AG04450 (cell line): ENCODE data around the gene NT5M. TPM values are rescaled to one million over a fixed set of nuclear protein-coding genes. Genes with fewer than 3 reads are reported as not detected.

ENCODE experiments used
- CTCF ChIA-PET: fragments of 300-600, 350-600 bp; formaldehyde crosslinking; extraction: SDS; loops from one replicate; lab custom pipeline; 2022; ENCODE audit warnings: antibody characterized with exemption, inconsistent platforms; lab: Charles Lee
- POLR2A ChIA-PET: fragments of 350-600 bp; formaldehyde crosslinking; extraction: SDS; loops from one replicate; lab custom pipeline; 2021; ENCODE audit warnings: antibody characterized with exemption, inconsistent platforms; lab: Yijun Ruan, JAX
- DNase-seq: peaks from one replicate; pipeline ENCODE4 v3.0.0-alpha.2; 2011; ENCODE audit warnings: low read depth, low spot score
- H3K27ac ChIP-seq: one replicate; pipeline ENCODE4 v1.5.1; 2012; ENCODE audit warnings: low read depth, low read length, control low read depth
- H3K27me3 ChIP-seq: one replicate; pipeline ENCODE4 v1.6.0; 2012; ENCODE audit warnings: low read length; ENCODE audit not compliant: control insufficient read depth, insufficient read depth
- H3K4me3 ChIP-seq: 2 replicates; pipeline ENCODE4 v1.5.1; 2011; ENCODE audit warnings: mild to moderate bottlenecking, low read depth, low read length, control low read depth
- H3K9me3 ChIP-seq: 2 replicates; pipeline ENCODE4 v1.5.1; 2012; ENCODE audit warnings: low read length; ENCODE audit not compliant: control insufficient read depth, insufficient read depth
- CTCF ChIP-seq: IDR thresholded peaks from 2 replicates; pipeline ENCODE4 v1.5.1; 2011; ENCODE audit warnings: low read depth, low read length, control low read depth, inconsistent platforms
- polyA plus RNA-seq: library from polyadenylated mRNA; depleted of rRNA; stranded (reverse); fragments of >200 nt; gene quantifications from 2 replicates; pipeline ENCODE4 v1.2.3, GENCODE V29; 2011

Gene NT5M
- polyA plus RNA-seq, 1 experiment, result 0.36 TPM

GRCh38 chr17:17345294-17345597, 42.1 kb downstream of the NT5M start:
- Histone ChIP-seq H3K4me3 (no peak overlapping the region), H3K27ac (no peak overlapping the region), H3K27me3 (peaks cover 8% of the 10 kb centered on the region), H3K9me3 (no peaks in the 10 kb centered on the region; the same call in 1 of the 2 replicates)
- no peak for DNase-seq
- CTCF ChIA-PET, result interaction anchor here (1.0 kb wide), 1 partner anchor 10 kb away, joined by 4 read pairs; no protein-coding TSS in a partner anchor
- POLR2A ChIA-PET, result no interaction called here
- no peak for TF ChIP-seq CTCF

- DNase-seq, result no peak
- no peak overlapping the region for H3K27ac ChIP-seq
- no peak for TF ChIP-seq CTCF
- ChIA-PET POLR2A (no interaction called here), CTCF (interaction anchor here (1.0 kb wide), 1 partner anchor 9 kb away, joined by 4 read pairs; no protein-coding TSS in a partner anchor)
- peaks cover 8% of the 10 kb centered on the region for H3K27me3 ChIP-seq
- H3K4me3 ChIP-seq, result no peak overlapping the region
- no peaks in the 10 kb centered on the region; the same call in 1 of the 2 replicates for H3K9me3 ChIP-seq
Observed at GRCh38 chr17:17345686-17346427, 42.7 kb downstream of the NT5M start.

- TF ChIP-seq CTCF, result no peak
- no peaks in the 10 kb centered on the region; the same call in 1 of the 2 replicates for H3K9me3 ChIP-seq
- ChIA-PET POLR2A (interaction anchor here (0.6 kb wide), 1 partner anchor 150 kb away, joined by 3 read pairs; the partner anchor contains the start of gene RASD1), CTCF (no interaction called here)
- H3K27ac ChIP-seq, result no peak overlapping the region
- H3K4me3 ChIP-seq, result no peak overlapping the region
- H3K27me3 ChIP-seq, result peaks cover 8% of the 10 kb centered on the region
- DNase-seq, result no peak
Observed at GRCh38 chr17:17346428-17347233, 43.5 kb downstream of the NT5M start.

- Histone ChIP-seq H3K4me3 (no peak overlapping the region), H3K9me3 (no peaks in the 10 kb centered on the region; the same call in 1 of the 2 replicates), H3K27ac (no peak overlapping the region), H3K27me3 (peaks cover 8% of the 10 kb centered on the region)
- no peak for DNase-seq
- CTCF ChIA-PET, result interaction anchor here (1.1 kb wide), 1 partner anchor 267 kb away, joined by 3 read pairs; no protein-coding TSS in a partner anchor
- POLR2A ChIA-PET, result interaction anchor here (0.6 kb wide), 1 partner anchor 149 kb away, joined by 3 read pairs; the partner anchor contains the start of gene RASD1
- TF ChIP-seq CTCF, result no peak
Observed at GRCh38 chr17:17347234-17347955, 44.2 kb downstream of the NT5M start.
